H54 (cell line): Measurements from ENCODE around the gene SECISBP2.

Experiments used
- DNase-seq: peaks from one replicate; pipeline ENCODE4 v3.0.0; 2011; ENCODE audit warnings: low spot score, mixed read lengths; ENCODE audit not compliant: insufficient read length
- FAIRE-seq: peaks from 3 replicates; lab custom pipeline; 2011; peaks lifted over from hg19 to GRCh38; lab: Jason Lieb, UNC
- POLR2A ChIP-seq: IDR thresholded peaks from 2 replicates; pipeline ENCODE4 v1.6.1; 2011; ENCODE audit warnings: low read depth, mild to moderate bottlenecking, low read length

The SECISBP2 gene

DNA sequence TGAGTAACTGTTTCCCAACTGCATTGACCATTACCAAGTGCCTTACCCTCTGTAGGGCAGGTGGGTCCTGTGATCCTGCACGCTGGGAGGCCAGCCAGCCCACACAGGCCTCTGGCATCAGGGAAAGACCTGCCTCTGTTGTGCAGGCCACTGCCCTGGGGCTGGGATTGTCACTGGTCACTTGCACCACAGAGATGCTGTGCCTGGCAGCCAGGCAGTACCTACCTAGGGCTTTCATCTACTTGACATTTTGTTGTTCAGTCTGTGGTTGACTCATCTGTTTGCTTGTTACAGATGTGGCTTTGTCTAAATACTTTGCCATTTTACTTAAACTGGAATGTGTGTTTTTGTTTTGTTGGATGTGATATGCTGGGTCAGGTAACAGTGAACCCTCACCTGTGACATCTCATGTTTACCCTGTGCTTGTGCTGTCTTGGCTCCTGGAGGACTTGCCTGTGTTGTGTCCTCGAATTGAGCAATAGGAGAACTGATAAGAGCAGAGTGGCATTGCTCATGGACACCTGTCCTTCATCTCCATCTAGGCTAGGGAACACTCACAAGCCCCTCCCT lies 32.8 kb downstream of the SECISBP2 start:
- DNase-seq (no peak), FAIRE-seq (no peak)
- TF ChIP-seq POLR2A: no peak

GRCh38 chr9:89351584-89352300 lies 33.4 kb downstream of the SECISBP2 start:
- DNase-seq (no peak), FAIRE-seq (no peak)
- no peak for TF ChIP-seq POLR2A

DNA sequence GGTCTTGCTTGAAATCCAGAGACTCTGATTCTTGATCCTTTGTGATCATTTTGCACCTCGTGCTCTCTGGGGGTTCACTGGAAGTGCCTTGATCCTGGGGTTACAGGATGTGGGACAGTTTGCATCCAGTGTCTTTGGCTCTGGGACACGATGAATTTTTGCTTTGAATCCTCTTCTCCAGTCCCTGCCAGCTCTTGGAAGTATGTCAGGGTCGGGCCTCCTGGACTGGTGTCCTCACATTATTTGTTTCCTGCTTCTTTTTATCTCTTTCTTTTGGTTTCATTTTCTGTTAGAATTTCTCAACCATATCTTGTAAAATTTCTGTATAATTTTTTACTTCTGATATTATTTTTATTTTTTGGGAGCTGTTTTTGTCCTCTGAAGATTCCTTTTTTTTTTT lies 34.2 kb downstream of the SECISBP2 start:
- no peak for TF ChIP-seq POLR2A
- FAIRE-seq (no peak), DNase-seq (no peak)

GRCh38 chr9:89352874-89353649 lies 34.8 kb downstream of the SECISBP2 start:
- FAIRE-seq (no peak), DNase-seq (no peak)
- no peak for TF ChIP-seq POLR2A

DNA sequence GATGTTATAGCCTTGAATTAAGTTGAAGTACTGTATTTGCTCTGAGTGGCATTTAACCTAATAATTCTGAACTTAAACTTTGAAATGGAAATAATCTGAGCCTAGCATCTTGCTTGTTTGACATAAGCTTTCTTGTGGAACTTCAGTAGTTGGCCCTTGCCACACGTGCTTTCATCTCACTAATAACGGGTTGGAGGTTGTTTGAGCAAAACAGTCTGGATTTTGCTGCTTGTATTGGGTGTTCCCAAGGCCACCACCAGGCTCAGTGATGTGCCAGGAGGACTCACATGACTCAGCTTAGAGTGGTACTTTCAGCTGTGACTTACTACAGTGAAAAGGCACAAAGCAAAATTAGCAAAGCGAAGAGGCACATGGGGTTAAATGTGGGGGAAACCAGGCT lies 35.7 kb downstream of the SECISBP2 start:
- FAIRE-seq: no peak
- TF ChIP-seq POLR2A: no peak
- DNase-seq: no peak

GRCh38 chr9:89354471-89354870 lies 36.2 kb downstream of the SECISBP2 start:
- DNase-seq: no peak
- FAIRE-seq: no peak

GRCh38 chr9:89356782-89357181 lies 38.5 kb downstream of the SECISBP2 start:
- DNase-seq: no peak
- no peak for FAIRE-seq
- no peak for TF ChIP-seq POLR2A

More at GRCh38 chr9:89354471-89354870, 36.2 kb downstream of the SECISBP2 start:
- no peak for TF ChIP-seq POLR2A

DNA sequence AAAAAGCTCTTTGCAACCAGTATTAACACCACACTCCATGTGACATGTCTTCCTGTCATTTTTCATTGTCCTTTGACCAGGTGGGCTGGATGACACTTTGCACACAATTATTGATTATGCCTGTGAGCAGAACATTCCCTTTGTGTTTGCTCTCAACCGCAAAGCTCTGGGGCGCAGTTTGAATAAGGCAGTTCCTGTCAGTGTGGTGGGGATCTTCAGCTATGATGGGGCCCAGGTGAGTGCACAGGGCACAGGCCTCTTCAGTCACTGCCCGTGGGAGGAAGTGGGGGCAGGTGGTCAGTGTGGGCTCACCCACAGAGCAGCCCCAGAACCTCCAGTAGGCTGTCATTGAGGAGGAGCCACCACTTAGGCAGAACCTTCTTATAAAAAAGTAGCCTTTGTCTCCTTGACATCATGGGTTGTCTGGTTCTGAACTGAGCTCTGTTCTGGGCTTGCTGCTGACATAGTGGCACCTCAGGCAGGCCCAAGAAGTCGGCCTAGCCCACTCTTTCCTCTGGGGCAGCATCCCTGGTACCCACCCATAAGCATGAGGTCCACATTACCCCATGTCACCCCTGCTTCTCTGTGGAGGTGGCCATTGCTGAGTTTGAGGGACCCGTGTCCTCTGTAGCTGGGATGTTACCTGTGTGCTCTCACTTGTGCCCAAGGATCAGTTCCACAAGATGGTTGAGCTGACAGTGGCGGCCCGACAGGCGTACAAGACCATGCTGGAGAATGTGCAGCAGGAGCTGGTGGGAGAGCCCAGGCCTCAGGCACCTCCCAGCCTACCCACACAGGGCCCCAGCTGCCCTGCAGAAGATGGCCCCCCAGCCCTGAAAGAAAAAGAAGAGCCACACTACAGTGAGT lies 39.3 kb downstream of the SECISBP2 start:
- DNase-seq: no peak
- no peak for FAIRE-seq
- TF ChIP-seq POLR2A: no peak

- FAIRE-seq (no peak), DNase-seq (no peak)
Measured at GRCh38 chr9:89358376-89358916, 40.1 kb downstream of the SECISBP2 start.

GRCh38 chr9:89358985-89359384 lies 40.7 kb downstream of the SECISBP2 start:
- no peak for FAIRE-seq
- no peak for TF ChIP-seq POLR2A
- no peak for DNase-seq

More at GRCh38 chr9:89358376-89358916, 40.1 kb downstream of the SECISBP2 start:
- TF ChIP-seq POLR2A: no peak

GRCh38 chr9:89359751-89360261 lies 41.5 kb downstream of the SECISBP2 start:
- TF ChIP-seq POLR2A: no peak
- FAIRE-seq (no peak), DNase-seq (no peak)

DNA sequence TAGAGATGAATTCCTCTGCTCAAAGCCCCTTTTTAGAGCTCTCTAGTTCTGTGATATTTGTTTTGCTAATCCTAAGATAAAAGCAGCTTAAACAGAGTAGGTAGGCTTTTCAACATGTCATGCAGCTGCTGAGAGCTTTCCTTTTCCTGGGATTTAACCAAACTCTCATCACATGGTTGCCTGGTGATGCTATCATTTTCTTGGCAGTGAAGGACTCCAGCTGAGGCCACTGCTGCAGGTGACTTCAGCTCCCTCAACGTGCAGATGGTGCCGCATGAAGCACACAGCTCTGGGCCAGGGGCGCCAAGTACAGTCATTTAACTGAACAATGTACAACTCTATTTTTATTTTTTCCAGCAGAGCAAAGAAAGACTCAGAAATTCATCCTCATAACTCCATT lies 42.2 kb downstream of the SECISBP2 start:
- TF ChIP-seq POLR2A: no peak
- FAIRE-seq (no peak), DNase-seq (no peak)

DNA sequence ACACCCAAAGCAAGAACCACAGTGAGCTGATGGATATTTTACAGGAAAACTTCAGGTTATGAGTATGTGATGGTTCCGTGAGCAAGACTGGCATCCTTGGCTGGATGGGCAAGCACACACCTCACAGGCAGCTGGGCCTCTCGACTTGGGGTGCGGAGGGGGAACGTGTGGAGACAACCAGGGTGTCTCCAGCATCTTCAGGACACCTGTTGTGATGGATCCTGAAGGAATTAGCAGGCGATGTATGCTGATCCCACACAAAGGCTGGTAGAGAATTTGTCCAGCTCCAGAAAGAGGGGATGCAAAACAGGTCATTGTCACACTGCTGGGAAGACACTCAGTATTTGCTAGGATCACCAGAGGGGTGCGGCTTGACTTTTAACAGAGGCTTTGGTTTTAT lies 42.7 kb downstream of the SECISBP2 start:
- no peak for TF ChIP-seq POLR2A
- FAIRE-seq (no peak), DNase-seq (no peak)
